ENCODE results near the gene MRPL27.

- TF ChIP-seq GATA3 (IDR thresholded peaks at IDR 0.05; ENCODE audit: low read depth, low read length) (no peak), GATA2 (IDR thresholded peaks at IDR 0.05; ENCODE audit: low read depth, low read length) (no peak)
These were observed 16.6 kb downstream of the MRPL27 start for GRCh38 chr17:50356418-50356817.
